ENCODE results near the gene SLC1A2. TPM values are rescaled to one million over a fixed set of nuclear protein-coding genes. Genes with fewer than 3 reads are reported as not detected.

SLC1A2 gene
- total and polyA plus RNA-seq, 2 donors (not counting 3 experiments of a cell fraction or from before 2014, with no cell fraction given), result not detected

GRCh38 chr11:35292279-35292678, 127.1 kb downstream of the SLC1A2 start:
- H4K20me1 ChIP-seq (replicated peaks; ENCODE audit: control insufficient read depth, extremely low read depth, insufficient read depth, low read length), result no peaks in the 10 kb centered on the region

More at GRCh38 chr11:35292279-35292678, 127.1 kb downstream of the SLC1A2 start:
- dilution Hi-C loops (cut with MboI; ENCODE audit: extremely low pct_ligation_motif_present, low sequenced_read_pairs), result no loop called here
- CTCF ChIA-PET, result interaction anchor here (1.8 kb wide), 1 partner anchor 55 kb away, joined by 4 read pairs; no protein-coding TSS in a partner anchor
- H3K27ac ChIP-seq (ENCODE audit: insufficient read depth, low read depth, low read length), result no peak overlapping the region
- H3K9me3 ChIP-seq (replicated peaks; ENCODE audit: control insufficient read depth, insufficient read depth, low read length), result no peaks in the 10 kb centered on the region
- H3K4me1 ChIP-seq (ENCODE audit: control insufficient read depth, extremely low read depth, insufficient read depth, low read length), result peaks cover 12% of the 10 kb centered on the region
- no peak for DNase-seq (ENCODE audit: low read depth, low spot score)
- H3K27me3 ChIP-seq (ENCODE audit: control insufficient read depth in 2 of 2, insufficient read depth in 2 of 2, low read length in 2 of 2), result peaks cover 2 to 13% of the 10 kb centered on the region in 2 experiments
- BruUV-seq (replicated peaks), result no TSS peak
- intact Hi-C loops (cut with micrococcal nuclease), result no loop called here
- H3K4me2 ChIP-seq (ENCODE audit: insufficient read depth, low read length), result no peak overlapping the region
- H3K36me3 ChIP-seq (ENCODE audit: control insufficient read depth in 2 of 2, extremely low read depth in 1 of 2, insufficient read depth in 2 of 2, low read length in 2 of 2), result no peaks in the 10 kb centered on the region
- no peak for FAIRE-seq
- no peak overlapping the region for H3K9ac ChIP-seq (replicated peaks; ENCODE audit: extremely low read depth, insufficient read depth, low read length)
- no peak overlapping the region for H2AFZ ChIP-seq (ENCODE audit: low read depth, low read length)
- no peaks in the 10 kb centered on the region for H3K9me1 ChIP-seq (replicated peaks; ENCODE audit: control insufficient read depth, extremely low read depth, insufficient read depth, low read length)
- H3K4me3 ChIP-seq (replicated peaks in 1 of 3; ENCODE audit: insufficient read depth in 1 of 3, low read depth in 1 of 3, low read length in 3 of 3), result no peak overlapping the region
- POLR2A ChIA-PET, result no interaction called here
- TF ChIP-seq EZH2 (IDR thresholded peaks at IDR 0.05; ENCODE audit: borderline replicate concordance, low read depth, low read length, severe bottlenecking), result no peak
- TF ChIP-seq MAX (IDR thresholded peaks at IDR 0.05; ENCODE audit: insufficient read depth, insufficient read length), result no peak
- no peak for TF ChIP-seq MYC (IDR thresholded peaks at IDR 0.05; ENCODE audit: low read depth, low read length)
- TF ChIP-seq FOS (IDR thresholded peaks at IDR 0.05; ENCODE audit: borderline replicate concordance, insufficient read depth, low read length), result no peak
- no peak for TF ChIP-seq POLR2AphosphoS5 (IDR thresholded peaks at IDR 0.05; ENCODE audit: insufficient read depth, low read depth, low read length)
- TF ChIP-seq JUN (IDR thresholded peaks at IDR 0.05; ENCODE audit: borderline replicate concordance, insufficient read depth, insufficient read length, low read depth), result no peak
- TF ChIP-seq GATA2 (IDR thresholded peaks at IDR 0.05; ENCODE audit: insufficient read depth, insufficient read length, low read depth, low read length), result no peak
- TF ChIP-seq POLR2A (IDR thresholded peaks at IDR 0.05; ENCODE audit: low read depth, low read length), result no peak
- TF ChIP-seq CTCF (IDR thresholded peaks at IDR 0.05; ENCODE audit: extremely low read depth in 1 of 2, insufficient read depth in 1 of 2, low read depth in 1 of 2, low read length in 2 of 2), result no peak
- no peaks in the 10 kb centered on the region for H3K79me2 ChIP-seq (ENCODE audit: control insufficient read depth, insufficient read depth, low read length)

All from endothelial cell of umbilical vein (primary cell).